Activated CD8-positive, alpha-beta memory T cell treated with anti-CD3 and anti-CD28 coated beads for 36 hours (primary cell): ENCODE data around the gene TUBA3D. TPM values are rescaled to one million over a fixed set of nuclear protein-coding genes. Genes with fewer than 3 reads are reported as not detected.
"Not testable (repeated sequence)": the region's sequence is repeated elsewhere in the genome, so short reads cannot be mapped to it uniquely, and the experiment has no call there.

Experiments
- CTCF ChIA-PET: fragments of 350-600 bp; sonication (Branson Sonifier 250); formaldehyde crosslinking; loops from one replicate; lab custom pipeline; 2021; ENCODE audit warnings: antibody characterized with exemption; lab: Charles Lee
- POLR2A ChIA-PET: fragments of 350-600 bp; sonication (Branson Sonifier 250); formaldehyde crosslinking; loops from one replicate; lab custom pipeline; 2021; ENCODE audit warnings: antibody characterized with exemption; lab: Charles Lee
- total RNA-seq, 2 experiments: library from RNA; stranded (reverse); gene quantifications; one replicate each; pipeline ENCODE4 v1.2.3, GENCODE V29; 2021

TUBA3D gene
- total RNA-seq = not detected

- ChIA-PET POLR2A (no interaction called here), CTCF (no interaction called here)
Observed at GRCh38 chr2:131475831-131476230, at the start of gene TUBA3D. Gene TUBA3D (plus strand): TSS chr2:131476119. CDS start chr2:131476200, 81 bp downstream.

DNA sequence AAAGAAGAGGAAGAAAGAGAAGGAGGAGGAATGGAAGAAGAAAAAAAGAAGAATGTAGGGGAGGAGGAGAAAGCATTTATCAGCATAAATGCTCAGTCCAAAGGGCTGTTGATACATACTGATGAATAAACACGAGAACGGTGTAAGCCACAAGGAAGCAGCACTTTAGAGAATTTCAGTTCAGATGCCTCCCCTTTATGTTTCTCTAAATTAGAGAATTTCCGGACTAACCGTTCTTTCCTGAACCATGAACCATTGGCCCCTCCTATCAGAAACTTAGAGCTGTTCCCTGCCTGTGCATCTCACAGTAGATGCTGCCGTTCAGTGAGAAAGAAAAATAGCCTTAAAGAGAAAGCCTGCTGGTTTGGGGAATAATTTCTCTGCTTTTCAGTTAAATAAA, 49.2 kb upstream of the TUBA3D start:
- CTCF ChIA-PET = interaction anchor here (2.1 kb wide), 1 partner anchor 66 kb away, joined by 11 read pairs; the partner anchor contains the start of gene MZT2A
- POLR2A ChIA-PET = no interaction called here

DNA sequence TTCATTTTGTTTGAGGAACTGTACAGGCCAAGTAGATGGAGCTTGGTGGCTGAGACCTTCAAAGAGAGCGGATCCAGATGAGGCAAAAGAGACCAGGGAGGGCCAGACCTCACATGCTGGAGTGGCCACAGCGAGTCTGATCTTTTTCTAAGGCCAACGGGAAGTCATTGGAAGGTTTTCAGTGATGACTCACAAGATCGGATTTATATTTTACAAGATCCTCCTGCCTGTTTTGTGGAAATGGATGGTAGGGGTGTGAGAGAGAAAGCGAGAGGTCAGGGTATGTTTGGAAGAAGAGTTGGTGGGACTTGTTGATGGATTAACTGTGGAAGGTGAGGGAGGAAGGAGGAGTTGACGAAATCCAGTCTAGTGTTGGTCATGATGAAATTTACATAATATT, 44.6 kb upstream of the TUBA3D start:
- ChIA-PET CTCF (interaction anchor here (1.1 kb wide), 1 partner anchor 18 kb away, joined by 6 read pairs; no protein-coding TSS in a partner anchor), POLR2A (no interaction called here)

GRCh38 chr2:131440742-131441468, 35.0 kb upstream of the TUBA3D start:
- POLR2A ChIA-PET, CTCF ChIA-PET: not testable (repeated sequence)

DNA sequence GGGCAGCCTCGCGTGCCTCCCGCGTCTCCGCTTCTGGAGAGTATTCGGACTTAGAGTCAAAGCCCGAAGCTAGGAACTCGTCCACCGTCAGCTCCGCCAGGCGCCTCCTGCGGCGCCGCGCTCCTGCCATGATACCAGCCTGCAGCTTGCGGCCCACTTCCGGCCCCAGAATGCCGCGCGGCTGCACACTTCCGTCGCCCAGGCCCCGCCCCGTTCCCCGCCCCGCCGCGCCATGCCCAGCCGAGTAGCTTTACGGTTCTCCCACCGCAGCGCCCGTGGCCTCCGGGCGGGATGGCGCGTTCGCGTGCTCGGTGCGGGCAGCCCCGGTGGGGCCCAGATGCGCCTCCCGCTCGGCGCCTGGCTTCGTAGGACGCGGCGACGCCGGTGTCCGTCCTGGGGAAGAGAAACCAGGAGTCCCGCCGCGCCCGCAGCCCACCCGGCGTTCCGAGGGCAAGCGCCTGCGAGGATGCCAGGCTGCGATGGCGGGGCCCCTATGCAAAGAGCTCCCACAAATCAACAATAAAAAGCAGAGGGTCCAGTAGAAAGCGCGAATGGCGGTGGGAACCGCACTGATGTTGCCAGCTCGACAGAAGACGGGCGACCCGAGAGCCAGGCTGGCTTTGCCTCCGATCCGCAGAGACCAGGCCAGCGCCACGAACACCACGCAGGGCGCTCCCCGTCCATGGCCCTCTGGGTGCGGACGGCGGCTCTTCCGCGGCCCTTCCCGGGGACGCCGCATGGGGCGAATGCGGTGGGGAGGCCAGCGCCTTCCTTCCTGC, 31.0 kb upstream of the TUBA3D start:
- POLR2A ChIA-PET, CTCF ChIA-PET: not testable (repeated sequence)

DNA sequence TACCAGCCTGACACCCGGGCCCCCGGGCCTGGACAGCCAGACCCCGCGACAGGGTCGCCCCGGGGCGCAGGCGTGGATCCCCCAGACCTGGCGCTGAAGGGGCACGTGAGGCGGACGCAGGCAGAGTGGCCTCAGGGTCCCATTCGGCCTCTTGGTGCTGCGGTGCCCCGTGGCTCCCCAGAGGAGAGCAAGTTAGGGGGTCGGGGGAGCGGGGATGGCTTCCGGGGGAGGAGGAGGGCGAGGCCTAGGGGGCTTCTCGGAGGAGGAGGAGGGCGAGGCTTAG, 30.5 kb upstream of the TUBA3D start:
- CTCF ChIA-PET, POLR2A ChIA-PET: not testable (repeated sequence)

- POLR2A ChIA-PET = no interaction called here
- CTCF ChIA-PET = no interaction called here
Observed at GRCh38 chr2:131445896-131446295, 30.0 kb upstream of the TUBA3D start.

DNA sequence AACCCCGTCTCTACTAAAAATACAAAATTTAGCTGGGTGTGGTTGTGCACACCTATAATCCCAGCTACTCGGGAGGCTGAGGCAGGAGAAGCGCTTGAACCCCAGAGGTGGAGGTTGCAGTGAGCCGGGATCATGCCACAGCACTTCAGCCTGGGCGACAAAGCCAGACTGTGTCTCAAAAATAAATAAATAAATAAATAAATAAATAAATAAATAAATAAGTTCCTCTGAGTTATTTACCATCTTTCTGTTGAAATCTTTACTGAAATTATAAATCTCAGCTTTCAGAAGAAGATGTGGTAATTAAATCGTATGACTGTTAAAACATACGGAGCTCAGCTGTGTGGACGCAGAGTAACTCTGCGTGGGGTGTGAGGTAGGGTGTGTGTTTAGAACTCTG, 27.9 kb upstream of the TUBA3D start:
- CTCF ChIA-PET, POLR2A ChIA-PET: not testable (repeated sequence)

DNA sequence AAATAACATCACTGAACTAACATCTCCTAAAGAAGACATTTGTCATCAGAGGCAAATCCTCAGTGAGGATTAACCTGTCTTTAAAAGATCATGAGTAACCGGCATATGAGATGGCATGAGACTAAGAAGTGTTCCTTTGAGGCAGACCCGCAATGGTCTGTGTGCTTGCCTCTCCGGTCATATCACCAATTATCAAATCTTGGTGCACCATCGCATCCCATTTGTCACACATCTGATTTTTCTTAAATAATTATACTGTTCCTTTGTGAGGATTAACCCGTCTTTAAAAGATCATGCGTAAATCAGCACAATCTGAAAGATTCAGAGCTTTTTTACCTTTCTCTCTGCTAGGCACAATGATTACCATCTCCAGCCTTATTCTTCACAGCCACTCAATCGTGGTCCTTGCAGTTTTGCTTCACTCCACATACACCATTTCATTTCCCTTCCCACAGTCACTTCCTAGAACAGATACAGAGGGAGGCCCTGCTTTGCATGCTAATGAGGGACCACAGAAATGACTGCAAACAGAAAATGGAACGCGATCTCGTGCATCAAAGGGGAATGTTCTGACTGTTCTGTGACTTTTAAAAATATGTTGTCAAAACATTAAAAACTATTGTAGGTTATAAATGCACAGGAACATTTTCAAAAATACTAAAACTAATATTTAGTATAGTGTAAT, 24.5 kb upstream of the TUBA3D start:
- CTCF ChIA-PET, POLR2A ChIA-PET: not testable (repeated sequence)

DNA sequence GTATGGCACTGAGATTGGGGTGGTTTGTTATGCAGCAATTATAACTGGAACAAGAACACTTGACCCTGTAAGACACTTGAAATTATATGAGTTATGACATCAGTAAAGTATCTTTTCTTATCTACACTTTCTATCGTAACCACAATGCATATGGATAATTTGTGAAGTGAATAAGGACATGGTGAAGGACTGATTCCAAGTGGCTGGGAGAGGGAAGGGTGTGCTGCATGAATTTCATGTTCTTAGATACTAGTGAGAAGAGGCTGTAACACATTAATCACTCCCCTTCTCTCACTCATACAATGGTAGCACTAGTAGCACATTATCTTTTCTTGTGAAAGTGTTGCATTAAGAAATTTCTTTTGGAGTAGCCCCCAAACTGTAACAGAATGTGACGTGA, 21.0 kb upstream of the TUBA3D start:
- POLR2A ChIA-PET = not testable (repeated sequence)

DNA sequence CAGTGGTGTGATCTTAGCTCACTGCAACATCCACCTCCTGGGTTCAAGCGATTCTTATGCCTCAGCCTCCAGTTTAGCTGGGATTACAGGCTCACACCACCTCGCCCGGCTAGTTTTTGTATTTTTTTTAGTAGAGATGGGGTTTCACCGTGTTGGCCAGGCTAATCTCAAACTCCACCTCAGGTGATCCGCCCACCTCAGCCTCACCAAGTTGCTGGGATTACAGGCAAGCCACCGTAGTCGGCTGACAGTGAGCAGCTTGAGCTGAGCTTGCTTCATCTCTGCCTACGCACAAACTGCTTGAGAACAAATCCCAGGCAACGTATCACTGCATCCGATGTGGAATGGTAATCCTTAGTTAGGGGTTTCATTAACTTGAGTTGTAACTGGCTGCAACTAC, 8.2 kb upstream of the TUBA3D start:
- CTCF ChIA-PET, POLR2A ChIA-PET: not testable (repeated sequence)

More for the DNA sequence above, 21.0 kb upstream of the TUBA3D start:
- CTCF ChIA-PET = not testable (repeated sequence)

DNA sequence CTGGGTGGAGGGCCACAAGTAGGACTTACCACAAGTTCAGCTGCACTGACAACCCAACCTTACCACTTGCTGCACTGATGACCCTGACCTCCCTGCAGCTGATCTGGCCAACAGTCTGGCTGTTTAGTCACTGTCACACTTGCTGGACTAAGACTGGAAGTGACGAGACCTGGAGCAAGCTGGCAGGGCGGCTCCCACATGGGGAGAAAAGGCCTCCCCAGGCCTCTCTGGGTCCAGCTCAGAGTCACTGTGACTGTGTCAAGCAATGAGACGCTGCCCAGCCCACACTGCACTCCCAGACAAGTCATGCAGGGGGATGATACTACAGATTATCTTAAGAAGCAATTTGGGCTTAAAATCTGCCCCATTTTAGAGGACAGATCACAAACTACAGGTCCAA, 5.0 kb upstream of the TUBA3D start:
- POLR2A ChIA-PET = not testable (repeated sequence)

DNA sequence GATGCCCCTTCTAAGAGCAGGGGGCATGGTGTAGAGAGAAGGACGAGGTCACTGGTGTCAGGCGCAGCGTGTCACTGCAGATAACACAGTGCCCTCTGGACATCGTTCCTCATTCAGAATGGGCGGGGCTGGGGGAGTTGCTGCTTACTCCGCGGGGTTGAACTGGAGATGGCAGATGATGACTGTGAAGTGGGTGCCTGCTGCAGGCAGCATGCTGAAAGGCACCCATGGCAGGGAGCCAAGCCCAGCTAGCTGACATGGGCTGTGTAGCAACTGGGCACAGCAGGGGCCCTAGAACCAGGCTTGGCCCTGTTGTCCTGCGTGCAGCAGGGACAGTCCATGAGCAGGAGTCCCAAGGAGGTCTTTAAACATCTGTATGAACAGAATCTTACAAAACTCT, 4.3 kb upstream of the TUBA3D start:
- CTCF ChIA-PET, POLR2A ChIA-PET: not testable (repeated sequence)

More for the DNA sequence above, 5.0 kb upstream of the TUBA3D start:
- CTCF ChIA-PET = not testable (repeated sequence)

- CTCF ChIA-PET, POLR2A ChIA-PET: not testable (repeated sequence)
Observed at GRCh38 chr2:131473266-131473665, 2.7 kb upstream of the TUBA3D start.

GRCh38 chr2:131476363-131476762, 444 bp downstream of the TUBA3D start:
- POLR2A ChIA-PET, CTCF ChIA-PET: not testable (repeated sequence)

DNA sequence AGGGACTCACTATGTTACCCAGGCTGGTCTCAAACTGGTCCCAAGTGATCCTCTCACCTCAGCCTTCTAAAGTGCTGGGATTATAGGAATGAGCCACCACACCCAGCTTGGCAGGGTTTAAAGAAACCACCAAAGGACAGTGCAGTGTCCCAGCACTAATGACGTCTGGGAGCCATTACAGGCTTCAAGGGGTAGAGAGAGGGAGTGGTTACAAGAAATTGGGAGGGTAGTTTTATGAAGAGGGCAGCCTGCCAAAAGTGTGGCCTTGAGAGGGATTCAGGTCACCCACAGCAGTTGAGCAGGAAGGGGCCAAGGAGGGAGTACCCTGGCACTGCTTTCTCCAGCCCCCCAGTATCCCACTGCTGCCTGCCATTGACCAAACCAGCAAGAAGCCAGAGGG, 1.3 kb downstream of the TUBA3D start:
- POLR2A ChIA-PET, CTCF ChIA-PET: not testable (repeated sequence)

DNA sequence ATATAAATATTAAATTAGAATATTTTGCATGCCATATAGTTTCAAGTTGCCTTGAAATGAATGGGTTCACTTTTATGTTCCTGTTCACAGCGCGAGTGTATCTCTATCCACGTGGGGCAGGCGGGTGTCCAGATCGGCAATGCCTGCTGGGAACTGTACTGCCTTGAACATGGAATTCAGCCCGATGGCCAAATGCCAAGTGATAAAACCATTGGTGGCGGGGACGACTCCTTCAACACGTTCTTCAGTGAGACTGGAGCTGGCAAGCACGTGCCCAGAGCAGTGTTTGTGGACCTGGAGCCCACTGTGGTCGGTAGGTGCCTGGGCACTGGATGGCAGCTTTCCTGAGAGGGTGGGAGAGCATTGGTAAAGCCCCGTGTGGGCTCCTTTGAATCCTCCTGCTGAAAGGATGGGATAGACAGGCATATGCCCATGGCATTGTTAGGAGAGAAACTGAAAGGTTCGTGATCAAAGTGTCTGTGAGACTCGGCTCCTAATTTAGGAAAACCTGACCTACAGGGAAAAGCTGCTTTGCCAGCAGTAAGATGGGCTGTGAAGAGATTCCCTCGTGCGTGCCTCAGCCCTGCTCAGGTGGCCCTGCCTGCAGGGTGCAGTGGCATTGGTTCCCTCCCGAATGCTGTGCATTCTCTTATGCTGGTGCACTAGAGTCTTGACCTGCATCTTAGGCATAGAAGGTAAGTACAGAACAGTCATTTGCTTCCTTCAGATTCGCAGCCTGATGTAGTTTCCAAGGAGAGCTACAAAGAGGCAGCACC, 2.3 kb downstream of the TUBA3D start:
- CTCF ChIA-PET, POLR2A ChIA-PET: not testable (repeated sequence)

- POLR2A ChIA-PET, CTCF ChIA-PET: not testable (repeated sequence)
Observed at GRCh38 chr2:131478850-131479461, 3.0 kb downstream of the TUBA3D start.

DNA sequence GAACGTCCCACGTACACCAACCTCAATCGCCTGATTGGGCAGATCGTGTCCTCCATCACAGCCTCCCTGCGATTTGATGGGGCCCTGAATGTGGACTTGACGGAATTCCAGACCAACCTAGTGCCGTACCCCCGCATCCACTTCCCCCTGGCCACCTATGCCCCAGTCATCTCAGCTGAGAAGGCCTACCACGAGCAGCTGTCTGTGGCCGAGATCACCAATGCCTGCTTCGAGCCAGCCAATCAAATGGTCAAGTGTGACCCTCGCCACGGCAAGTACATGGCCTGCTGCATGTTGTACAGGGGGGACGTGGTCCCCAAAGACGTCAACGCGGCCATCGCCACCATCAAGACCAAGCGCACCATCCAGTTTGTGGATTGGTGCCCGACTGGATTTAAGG, 4.4 kb downstream of the TUBA3D start:
- CTCF ChIA-PET = interaction anchor here (0.9 kb wide), 1 partner anchor 21 kb away, joined by 3 read pairs; no protein-coding TSS in a partner anchor
- POLR2A ChIA-PET = not testable (repeated sequence)
